Liver (tissue), 9 donors: ENCODE results near the gene STX1A. TPM values are rescaled to one million over a fixed set of nuclear protein-coding genes. Genes with fewer than 3 reads are reported as not detected.

Experiments used
- DNase-seq: peaks from one replicate; pipeline ENCODE4 v3.0.0-alpha.2; 2017; ENCODE audit warnings: low spot score
- H3K27ac ChIP-seq, 2 donors: one replicate each; pipeline ENCODE4 v1.7.0; 2013; ENCODE audit warnings: inconsistent platforms in 2 of 2, low read length in 2 of 2, control low read depth in 1 of 2, low read depth in 1 of 2, mild to moderate bottlenecking in 1 of 2
- H3K27me3 ChIP-seq, 4 donors: one replicate each; pipeline versions ENCODE4 v1.6.1 to v1.7.0; 2013; ENCODE audit warnings: low read length in 3 of 4, inconsistent platforms in 1 of 4, mild to moderate bottlenecking in 1 of 4, moderate library complexity in 1 of 4; ENCODE audit not compliant: control insufficient read depth in 4 of 4, insufficient read depth in 4 of 4
- H3K36me3 ChIP-seq, 4 donors: one replicate each; pipeline versions ENCODE4 v1.6.1 to v1.7.0; 2013; ENCODE audit warnings: low read length in 3 of 4, mild to moderate bottlenecking in 3 of 4, low read depth in 1 of 4, moderate library complexity in 1 of 4; ENCODE audit not compliant: control insufficient read depth in 4 of 4, insufficient read depth in 3 of 4
- H3K4me1 ChIP-seq, 4 donors: one replicate each; pipeline versions ENCODE4 v1.6.1 to v1.7.0; 2013; ENCODE audit warnings: low read length in 3 of 4, mild to moderate bottlenecking in 3 of 4, moderate library complexity in 1 of 4; ENCODE audit not compliant: control insufficient read depth in 4 of 4, insufficient read depth in 4 of 4
- H3K4me3 ChIP-seq, 3 donors: one replicate each; pipeline versions ENCODE4 v1.6.1 to v1.7.0; 2013; ENCODE audit warnings: low read length in 3 of 3, control low read depth in 1 of 3, low read depth in 1 of 3, mild to moderate bottlenecking in 1 of 3
- H3K9ac ChIP-seq, 2 donors: one replicate each; pipeline ENCODE4 v1.7.0; 2013; ENCODE audit warnings: low read length in 2 of 2, mild to moderate bottlenecking in 2 of 2, moderate library complexity in 2 of 2, control low read depth in 1 of 2, low read depth in 1 of 2
- H3K9me3 ChIP-seq, 4 donors: one replicate each; pipeline versions ENCODE4 v1.6.1 to v1.7.0; 2013; ENCODE audit warnings: low read length in 3 of 4; ENCODE audit not compliant: control insufficient read depth in 4 of 4
- EGR1 ChIP-seq, 2 donors: IDR thresholded peaks; 2 replicates each; pipeline ENCODE4 v1.6.1; 2016 to 2018; ENCODE audit warnings: antibody characterized with exemption in 2 of 2, low read depth in 2 of 2
- FOXA2 ChIP-seq: IDR thresholded peaks from 2 replicates; pipeline ENCODE4 v1.6.1; 2016; ENCODE audit warnings: antibody characterized with exemption
- GABPA ChIP-seq, 2 donors: IDR thresholded peaks in 1 of 2; conservative IDR thresholded peaks in 1 of 2; 2 replicates each; pipeline ENCODE4 v1.6.1; 2016; ENCODE audit warnings: antibody characterized with exemption in 2 of 2, mild to moderate bottlenecking in 1 of 2, moderate library complexity in 1 of 2
- HNF4A ChIP-seq, 2 donors: conservative IDR thresholded peaks; 2 replicates each; pipeline ENCODE4 v1.6.1; 2016; ENCODE audit warnings: antibody characterized with exemption in 2 of 2, mild to moderate bottlenecking in 2 of 2
- HNF4G ChIP-seq: IDR thresholded peaks from 2 replicates; pipeline ENCODE4 v1.6.1; 2016; ENCODE audit warnings: antibody characterized with exemption
- JUND ChIP-seq, 2 donors: IDR thresholded peaks; 2 replicates each; pipeline ENCODE4 v1.6.1; 2016; ENCODE audit warnings: antibody characterized with exemption in 2 of 2
- NR2F2 ChIP-seq: IDR thresholded peaks from 2 replicates; pipeline ENCODE4 v1.6.1; 2016; ENCODE audit warnings: antibody characterized with exemption
- RAD21 ChIP-seq, 2 donors: IDR thresholded peaks; 2 replicates each; pipeline ENCODE4 v1.6.1; 2016; ENCODE audit warnings: antibody characterized with exemption in 2 of 2, mild to moderate bottlenecking in 2 of 2
- REST ChIP-seq: IDR thresholded peaks from 2 replicates; pipeline ENCODE4 v1.6.1; 2016; ENCODE audit warnings: antibody characterized with exemption, mild to moderate bottlenecking
- RXRA ChIP-seq, 2 donors: IDR thresholded peaks; 2 replicates each; pipeline ENCODE4 v1.6.1; 2017 to 2018; ENCODE audit warnings: antibody characterized with exemption in 2 of 2, mild to moderate bottlenecking in 1 of 2
- SP1 ChIP-seq: IDR thresholded peaks from 2 replicates; pipeline ENCODE4 v1.6.1; 2018; ENCODE audit warnings: antibody characterized with exemption, mild to moderate bottlenecking
- TAF1 ChIP-seq: conservative IDR thresholded peaks from 2 replicates; pipeline ENCODE4 v1.6.1; 2016; ENCODE audit warnings: antibody characterized with exemption, mild to moderate bottlenecking
- YY1 ChIP-seq: IDR thresholded peaks from 2 replicates; pipeline ENCODE4 v1.6.1; 2016; ENCODE audit warnings: antibody characterized with exemption, mild to moderate bottlenecking
- WGBS: extraction: QIAGEN DNeasy Blood & Tissue Kit; methylation state at CpG from one replicate; pipeline ENCODE4 v1.1.7; 2013; 5-methylcytosine and 5-hydroxymethylcytosine counted together
- polyA plus RNA-seq, 2 donors: library from polyadenylated mRNA; stranded (reverse) in 1 of 2; unstranded in 1 of 2; fragments of 200-250 nt in 1 of 2; fragments of >200 nt in 1 of 2; fragmentation: Nextera tagmentation in 1 of 2; extraction: Ambion mirVana in 1 of 2; gene quantifications; one replicate each; pipeline versions ENCODE4 v1.2.1 to v1.2.3, GENCODE V29; 2013 to 2015
- total RNA-seq, 2 donors: library from RNA; depleted of rRNA; stranded (reverse); fragments of >200 nt; gene quantifications; one replicate each; pipeline ENCODE4 v1.2.3, GENCODE V29; 2014
- TF ChIP-seq, protein P1 (sequence below): IDR thresholded peaks from 2 replicates; pipeline ENCODE4 v1.6.1; 2016; ENCODE audit warnings: antibody characterized with exemption
- TF ChIP-seq, protein P2 (sequence below): IDR thresholded peaks from 2 replicates; pipeline ENCODE4 v1.6.1; 2016; ENCODE audit warnings: antibody characterized with exemption
- donor health status: healthy.
- donor health status: healthy.
- donor health status: healthy.
- donor health status: healthy.
- donor health status: healthy.

Gene STX1A
- total and polyA plus RNA-seq, 4 donors, result 0.49 to 1.9 (median 1.1) TPM

DNA sequence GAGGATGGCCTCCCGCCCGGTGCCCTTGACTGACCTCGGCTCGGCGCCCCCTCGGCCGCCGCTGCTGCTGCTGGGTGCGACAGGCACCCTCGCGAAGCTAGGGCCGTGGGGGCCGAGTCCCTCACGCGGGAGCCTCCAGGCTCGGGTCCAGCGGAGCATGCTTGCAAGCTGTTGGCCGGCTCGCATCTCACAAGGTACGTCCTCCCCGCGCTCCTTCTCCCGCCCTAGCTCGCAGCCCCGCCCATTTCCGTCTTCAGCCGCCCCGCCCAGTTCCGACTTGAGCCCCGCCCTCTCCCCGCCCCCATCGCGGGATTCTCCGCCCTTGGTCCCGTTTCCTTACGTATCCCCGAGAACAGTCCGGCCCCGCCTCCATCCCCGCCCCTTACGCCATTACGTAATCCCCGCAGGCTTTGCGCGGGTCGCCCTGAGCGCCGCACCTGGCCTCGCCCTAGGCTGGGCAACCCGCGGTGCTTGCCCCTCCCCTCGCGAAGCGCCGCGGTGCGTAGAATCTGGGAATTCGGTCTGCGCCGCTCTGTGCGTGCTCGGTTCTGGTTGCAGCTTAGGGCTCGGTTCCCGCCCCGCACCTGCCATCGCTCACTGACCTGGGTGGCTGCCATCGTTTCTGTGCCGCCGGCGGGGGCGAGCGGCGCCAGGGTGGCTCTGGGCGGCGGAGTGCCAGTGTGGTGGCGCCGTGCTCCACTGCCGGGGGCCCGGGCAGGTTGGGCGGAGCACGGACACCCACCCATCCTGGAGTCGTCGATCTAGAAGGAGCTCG lies 19.3 kb upstream of the STX1A start, which contains the start of gene ABHD11 (continued):
- TF ChIP-seq, protein P1, sequence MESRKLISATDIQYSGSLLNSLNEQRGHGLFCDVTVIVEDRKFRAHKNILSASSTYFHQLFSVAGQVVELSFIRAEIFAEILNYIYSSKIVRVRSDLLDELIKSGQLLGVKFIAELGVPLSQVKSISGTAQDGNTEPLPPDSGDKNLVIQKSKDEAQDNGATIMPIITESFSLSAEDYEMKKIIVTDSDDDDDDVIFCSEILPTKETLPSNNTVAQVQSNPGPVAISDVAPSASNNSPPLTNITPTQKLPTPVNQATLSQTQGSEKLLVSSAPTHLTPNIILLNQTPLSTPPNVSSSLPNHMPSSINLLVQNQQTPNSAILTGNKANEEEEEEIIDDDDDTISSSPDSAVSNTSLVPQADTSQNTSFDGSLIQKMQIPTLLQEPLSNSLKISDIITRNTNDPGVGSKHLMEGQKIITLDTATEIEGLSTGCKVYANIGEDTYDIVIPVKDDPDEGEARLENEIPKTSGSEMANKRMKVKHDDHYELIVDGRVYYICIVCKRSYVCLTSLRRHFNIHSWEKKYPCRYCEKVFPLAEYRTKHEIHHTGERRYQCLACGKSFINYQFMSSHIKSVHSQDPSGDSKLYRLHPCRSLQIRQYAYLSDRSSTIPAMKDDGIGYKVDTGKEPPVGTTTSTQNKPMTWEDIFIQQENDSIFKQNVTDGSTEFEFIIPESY, result peak; percentile 98
- TF ChIP-seq, protein P2, sequence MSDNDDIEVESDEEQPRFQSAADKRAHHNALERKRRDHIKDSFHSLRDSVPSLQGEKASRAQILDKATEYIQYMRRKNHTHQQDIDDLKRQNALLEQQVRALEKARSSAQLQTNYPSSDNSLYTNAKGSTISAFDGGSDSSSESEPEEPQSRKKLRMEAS, result no peak
- TF ChIP-seq RXRA (IDR thresholded peaks at IDR 0.05), result peak; percentile 28 to 38
- peak in 1 of 2 donors; percentile 37 for TF ChIP-seq EGR1 (IDR thresholded peaks at IDR 0.05; ENCODE audit: low read depth in 2 of 2)
- TF ChIP-seq GABPA (IDR thresholded peaks at IDR 0.05 in 1 of 2, conservative IDR thresholded peaks at IDR 0.05 in 1 of 2), result peak in 1 of 2 donors; percentile 78
- peak; percentile 45 for TF ChIP-seq YY1

GRCh38 chr7:73738220-73738611 lies 18.7 kb upstream of the STX1A start:
- Histone ChIP-seq H3K9me3 (no peaks in the 10 kb centered on the region), H3K27me3 (no peaks in the 10 kb centered on the region), H3K9ac (peak overlapping the region; percentile 52 to 54), H3K4me3 (peak overlapping the region; percentile 69 to 91 (median 88)), H3K27ac (peak overlapping the region; percentile 69 to 97), H3K4me1 (peaks cover 0 to 25% (median 13%) of the 10 kb centered on the region in 4 donors), H3K36me3 (peaks cover 0 to 15% (median under 1%) of the 10 kb centered on the region in 4 donors)
- 1% methylated on average over 24 of the region's 24 CpGs for WGBS
- TF ChIP-seq NR2F2 (no peak), YY1 (no peak), JUND (IDR thresholded peaks at IDR 0.05) (no peak), TAF1 (no peak), HNF4G (no peak), HNF4A (conservative IDR thresholded peaks at IDR 0.05) (no peak), FOXA2 (no peak), REST (no peak), EGR1 (IDR thresholded peaks at IDR 0.05; ENCODE audit: low read depth in 2 of 2) (no peak), RXRA (IDR thresholded peaks at IDR 0.05) (no peak), SP1 (no peak), RAD21 (IDR thresholded peaks at IDR 0.05) (no peak)
- TF ChIP-seq, protein P1, result no peak
- TF ChIP-seq, protein P2, result no peak
- DNase-seq, result peak; percentile 74
